ENCODE data around the gene CCDC88A.

The CCDC88A gene

GRCh38 chr2:55403256-55403998 is 16.2 kb downstream of the CCDC88A start:
- no peaks in the 10 kb centered on the region for H3K4me1 ChIP-seq (ENCODE audit: control insufficient read depth, insufficient read depth, low read depth, low read length)
- H3K14ac ChIP-seq (ENCODE audit: low read length in 2 of 2), result no peak overlapping the region
- H3K27me3 ChIP-seq (ENCODE audit: control insufficient read depth in 1 of 2, insufficient read depth in 1 of 2, low read length in 2 of 2), result no peaks in the 10 kb centered on the region
- H3K36me3 ChIP-seq (ENCODE audit: control insufficient read depth in 1 of 2, insufficient read depth in 2 of 2, low read depth in 1 of 2, low read length in 2 of 2), result peaks cover 11 to 38% of the 10 kb centered on the region in 2 experiments
- H3K23ac ChIP-seq (ENCODE audit: low read length in 2 of 2), result no peak overlapping the region
- H3K79me1 ChIP-seq (replicated peaks; ENCODE audit: low read length, poor library complexity, severe bottlenecking), result peaks cover 20% of the 10 kb centered on the region
- H3K9me3 ChIP-seq (ENCODE audit: control insufficient read depth, low read length), result no peaks in the 10 kb centered on the region
- no peak overlapping the region for H2AFZ ChIP-seq (ENCODE audit: low read depth, low read length)
- H3K4me2 ChIP-seq (ENCODE audit: low read length, poor library complexity, severe bottlenecking), result no peak overlapping the region
- no peak overlapping the region for H2AK5ac ChIP-seq (ENCODE audit: low read length, severe bottlenecking)
- H4K8ac ChIP-seq (ENCODE audit: low read length), result no peak overlapping the region
- H3K9ac ChIP-seq (ENCODE audit: low read length), result no peak overlapping the region
- H3K18ac ChIP-seq (ENCODE audit: low read depth in 1 of 2, low read length in 2 of 2), result no peak overlapping the region
- no peak overlapping the region for H3K4ac ChIP-seq (ENCODE audit: low read depth in 1 of 2, low read length in 2 of 2)
- 90% methylated on average over 2 of the region's 4 CpGs for WGBS
- no peak overlapping the region for H3K27ac ChIP-seq (ENCODE audit: low read length, poor library complexity, severe bottlenecking)
- H2BK15ac ChIP-seq (ENCODE audit: low read depth, poor library complexity, severe bottlenecking), result no peak overlapping the region
- no peak overlapping the region for H2BK5ac ChIP-seq (ENCODE audit: low read depth, low read length, poor library complexity, severe bottlenecking)
- H2BK120ac ChIP-seq (ENCODE audit: low read depth, low read length), result no peak overlapping the region
- DNase-seq, result no peak
- H4K91ac ChIP-seq (ENCODE audit: low read length), result no peak overlapping the region
- H3K4me3 ChIP-seq (ENCODE audit: insufficient read depth in 1 of 2, low read depth in 1 of 2, low read length in 2 of 2), result no peak overlapping the region
- H2BK12ac ChIP-seq (ENCODE audit: low read length in 2 of 2), result no peak overlapping the region

- Histone ChIP-seq H2BK12ac (ENCODE audit: low read length in 2 of 2) (no peak overlapping the region), H3K4me3 (ENCODE audit: insufficient read depth in 1 of 2, low read depth in 1 of 2, low read length in 2 of 2) (no peak overlapping the region), H3K9ac (ENCODE audit: low read length) (no peak overlapping the region), H3K27ac (ENCODE audit: low read length, poor library complexity, severe bottlenecking) (no peak overlapping the region), H4K91ac (ENCODE audit: low read length) (no peak overlapping the region), H4K8ac (ENCODE audit: low read length) (no peak overlapping the region), H2BK15ac (ENCODE audit: low read depth, poor library complexity, severe bottlenecking) (no peak overlapping the region), H3K79me1 (replicated peaks; ENCODE audit: low read length, poor library complexity, severe bottlenecking) (peaks cover 17% of the 10 kb centered on the region), H3K4me1 (ENCODE audit: control insufficient read depth, insufficient read depth, low read depth, low read length) (no peaks in the 10 kb centered on the region), H2BK120ac (ENCODE audit: low read depth, low read length) (no peak overlapping the region), H3K18ac (ENCODE audit: low read depth in 1 of 2, low read length in 2 of 2) (no peak overlapping the region), H3K23ac (ENCODE audit: low read length in 2 of 2) (no peak overlapping the region), H3K9me3 (ENCODE audit: control insufficient read depth, low read length) (no peaks in the 10 kb centered on the region), H2AK5ac (ENCODE audit: low read length, severe bottlenecking) (no peak overlapping the region), H3K27me3 (ENCODE audit: control insufficient read depth in 1 of 2, insufficient read depth in 1 of 2, low read length in 2 of 2) (no peaks in the 10 kb centered on the region), H3K36me3 (ENCODE audit: control insufficient read depth in 1 of 2, insufficient read depth in 2 of 2, low read depth in 1 of 2, low read length in 2 of 2) (peaks cover 11 to 32% of the 10 kb centered on the region in 2 experiments), H2BK5ac (ENCODE audit: low read depth, low read length, poor library complexity, severe bottlenecking) (no peak overlapping the region), H3K4me2 (ENCODE audit: low read length, poor library complexity, severe bottlenecking) (no peak overlapping the region), H3K4ac (ENCODE audit: low read depth in 1 of 2, low read length in 2 of 2) (no peak overlapping the region), H2AFZ (ENCODE audit: low read depth, low read length) (no peak overlapping the region), H3K14ac (ENCODE audit: low read length in 2 of 2) (no peak overlapping the region)
- no CpG with 5 or more reads among the region's 1 CpG for WGBS
- DNase-seq, result no peak
Measured at GRCh38 chr2:55401124-55401523, 18.5 kb downstream of the CCDC88A start.

DNA sequence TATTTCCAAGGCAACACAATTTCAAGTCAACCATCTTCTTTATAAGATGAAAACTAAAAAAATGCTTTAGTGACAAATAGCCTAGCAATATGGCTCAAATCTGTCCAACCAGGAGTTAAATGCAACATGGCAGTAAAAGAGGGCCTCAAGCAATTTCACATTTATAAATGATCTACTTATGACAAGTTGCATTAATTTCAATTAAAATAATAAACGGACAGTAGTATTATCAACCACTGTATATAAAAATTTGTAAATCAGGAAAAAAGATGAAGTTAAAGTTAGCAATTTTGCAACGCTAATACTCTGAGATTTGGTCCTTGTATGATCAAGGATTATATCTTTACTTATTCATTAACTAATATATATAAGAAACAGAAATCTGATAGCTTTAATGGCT is 19.3 kb downstream of the CCDC88A start:
- H2BK5ac ChIP-seq (ENCODE audit: low read depth, low read length, poor library complexity, severe bottlenecking), result no peak overlapping the region
- no peak overlapping the region for H3K27ac ChIP-seq (ENCODE audit: low read length, poor library complexity, severe bottlenecking)
- no peaks in the 10 kb centered on the region for H3K4me1 ChIP-seq (ENCODE audit: control insufficient read depth, insufficient read depth, low read depth, low read length)
- H3K4me2 ChIP-seq (ENCODE audit: low read length, poor library complexity, severe bottlenecking), result no peak overlapping the region
- no peak overlapping the region for H3K18ac ChIP-seq (ENCODE audit: low read depth in 1 of 2, low read length in 2 of 2)
- H3K14ac ChIP-seq (ENCODE audit: low read length in 2 of 2), result no peak overlapping the region
- no peak overlapping the region for H4K8ac ChIP-seq (ENCODE audit: low read length)
- no peak overlapping the region for H3K4me3 ChIP-seq (ENCODE audit: insufficient read depth in 1 of 2, low read depth in 1 of 2, low read length in 2 of 2)
- no peak overlapping the region for H2AFZ ChIP-seq (ENCODE audit: low read depth, low read length)
- peaks cover 5 to 24% of the 10 kb centered on the region in 2 experiments for H3K36me3 ChIP-seq (ENCODE audit: control insufficient read depth in 1 of 2, insufficient read depth in 2 of 2, low read depth in 1 of 2, low read length in 2 of 2)
- no peak overlapping the region for H3K9ac ChIP-seq (ENCODE audit: low read length)
- H2BK12ac ChIP-seq (ENCODE audit: low read length in 2 of 2), result no peak overlapping the region
- no peak overlapping the region for H2AK5ac ChIP-seq (ENCODE audit: low read length, severe bottlenecking)
- H2BK120ac ChIP-seq (ENCODE audit: low read depth, low read length), result no peak overlapping the region
- no peak overlapping the region for H3K4ac ChIP-seq (ENCODE audit: low read depth in 1 of 2, low read length in 2 of 2)
- H3K27me3 ChIP-seq (ENCODE audit: control insufficient read depth in 1 of 2, insufficient read depth in 1 of 2, low read length in 2 of 2), result no peaks in the 10 kb centered on the region
- no peaks in the 10 kb centered on the region for H3K9me3 ChIP-seq (ENCODE audit: control insufficient read depth, low read length)
- H4K91ac ChIP-seq (ENCODE audit: low read length), result no peak overlapping the region
- WGBS, result no CpG with 5 or more reads among the region's 2 CpGs
- H2BK15ac ChIP-seq (ENCODE audit: low read depth, poor library complexity, severe bottlenecking), result no peak overlapping the region
- H3K23ac ChIP-seq (ENCODE audit: low read length in 2 of 2), result no peak overlapping the region
- peaks cover 12% of the 10 kb centered on the region for H3K79me1 ChIP-seq (replicated peaks; ENCODE audit: low read length, poor library complexity, severe bottlenecking)
- DNase-seq, result no peak

DNA sequence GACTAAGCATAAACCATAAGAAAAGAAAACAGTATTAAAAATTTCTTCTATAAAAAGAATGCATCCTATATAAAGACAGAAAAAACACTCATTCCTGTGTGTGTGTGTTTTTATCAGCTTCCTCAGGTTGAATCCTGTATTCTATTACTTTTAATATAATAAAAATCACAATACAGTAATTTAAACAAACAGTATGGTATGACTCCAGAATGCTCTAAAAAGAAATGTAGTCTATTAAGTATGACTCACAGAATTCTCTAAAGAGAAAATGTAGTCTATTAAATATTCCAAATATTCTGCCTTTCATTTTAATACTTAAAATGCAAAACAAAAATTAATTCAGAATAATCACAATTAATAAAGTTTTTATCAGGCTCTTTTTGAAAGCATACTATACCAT is 19.8 kb downstream of the CCDC88A start:
- no peak overlapping the region for H3K9ac ChIP-seq (ENCODE audit: low read length)
- H3K14ac ChIP-seq (ENCODE audit: low read length in 2 of 2), result no peak overlapping the region
- H4K91ac ChIP-seq (ENCODE audit: low read length), result no peak overlapping the region
- H3K4me2 ChIP-seq (ENCODE audit: low read length, poor library complexity, severe bottlenecking), result no peak overlapping the region
- H3K9me3 ChIP-seq (ENCODE audit: control insufficient read depth, low read length), result no peaks in the 10 kb centered on the region
- no peak overlapping the region for H2BK15ac ChIP-seq (ENCODE audit: low read depth, poor library complexity, severe bottlenecking)
- no peak overlapping the region for H3K4ac ChIP-seq (ENCODE audit: low read depth in 1 of 2, low read length in 2 of 2)
- H2BK5ac ChIP-seq (ENCODE audit: low read depth, low read length, poor library complexity, severe bottlenecking), result no peak overlapping the region
- H2BK12ac ChIP-seq (ENCODE audit: low read length in 2 of 2), result no peak overlapping the region
- H3K79me1 ChIP-seq (replicated peaks; ENCODE audit: low read length, poor library complexity, severe bottlenecking), result peaks cover 8% of the 10 kb centered on the region
- no peaks in the 10 kb centered on the region for H3K27me3 ChIP-seq (ENCODE audit: control insufficient read depth in 1 of 2, insufficient read depth in 1 of 2, low read length in 2 of 2)
- no peak overlapping the region for H2AK5ac ChIP-seq (ENCODE audit: low read length, severe bottlenecking)
- H3K4me1 ChIP-seq (ENCODE audit: control insufficient read depth, insufficient read depth, low read depth, low read length), result no peaks in the 10 kb centered on the region
- no peak overlapping the region for H2AFZ ChIP-seq (ENCODE audit: low read depth, low read length)
- H3K27ac ChIP-seq (ENCODE audit: low read length, poor library complexity, severe bottlenecking), result no peak overlapping the region
- DNase-seq, result no peak
- no peak overlapping the region for H3K18ac ChIP-seq (ENCODE audit: low read depth in 1 of 2, low read length in 2 of 2)
- H3K36me3 ChIP-seq (ENCODE audit: control insufficient read depth in 1 of 2, insufficient read depth in 2 of 2, low read depth in 1 of 2, low read length in 2 of 2), result peaks cover 3 to 20% of the 10 kb centered on the region in 2 experiments
- H3K4me3 ChIP-seq (ENCODE audit: insufficient read depth in 1 of 2, low read depth in 1 of 2, low read length in 2 of 2), result no peak overlapping the region
- H3K23ac ChIP-seq (ENCODE audit: low read length in 2 of 2), result no peak overlapping the region
- H4K8ac ChIP-seq (ENCODE audit: low read length), result no peak overlapping the region
- H2BK120ac ChIP-seq (ENCODE audit: low read depth, low read length), result no peak overlapping the region
